GM12864 (cell line): ENCODE measurements around the gene STXBP5L.

Experiments
- DNase-seq: peaks from one replicate; pipeline ENCODE4 v3.0.0-alpha.2; 2011; ENCODE audit warnings: low read depth
- H3K4me3 ChIP-seq: 2 replicates; pipeline ENCODE4 v1.5.1; 2011; ENCODE audit warnings: mild to moderate bottlenecking, low read depth, low read length, control low read depth
- TF ChIP-seq, protein P1 (sequence below): IDR thresholded peaks from 2 replicates; pipeline ENCODE4 v1.5.1; 2011; ENCODE audit warnings: low read depth, mild to moderate bottlenecking, moderate library complexity, low read length, control low read depth, inconsistent platforms; ENCODE audit errors: missing control alignments

STXBP5L gene

DNA sequence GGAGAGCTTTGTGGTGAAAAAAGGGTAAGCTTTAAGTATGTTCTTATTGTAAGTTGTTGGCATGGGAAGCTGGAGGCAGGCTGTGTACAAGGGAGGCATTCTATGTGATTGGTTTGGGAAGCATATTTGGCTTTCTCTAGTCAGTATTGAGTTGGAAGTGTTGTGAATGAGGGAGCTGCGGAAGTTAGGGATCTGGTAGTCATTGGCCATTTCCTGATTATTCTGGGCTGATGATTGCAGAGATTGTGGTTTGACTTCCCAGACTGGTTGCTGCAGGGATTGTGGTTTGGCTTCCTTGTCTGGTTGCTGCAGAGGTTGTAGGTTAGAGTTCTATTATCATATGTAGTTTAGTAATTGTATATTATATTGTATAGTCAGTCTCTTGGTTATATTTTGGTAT lies 21.0 kb downstream of the STXBP5L start:
- no peak overlapping the region for H3K4me3 ChIP-seq
- TF ChIP-seq, protein P1, sequence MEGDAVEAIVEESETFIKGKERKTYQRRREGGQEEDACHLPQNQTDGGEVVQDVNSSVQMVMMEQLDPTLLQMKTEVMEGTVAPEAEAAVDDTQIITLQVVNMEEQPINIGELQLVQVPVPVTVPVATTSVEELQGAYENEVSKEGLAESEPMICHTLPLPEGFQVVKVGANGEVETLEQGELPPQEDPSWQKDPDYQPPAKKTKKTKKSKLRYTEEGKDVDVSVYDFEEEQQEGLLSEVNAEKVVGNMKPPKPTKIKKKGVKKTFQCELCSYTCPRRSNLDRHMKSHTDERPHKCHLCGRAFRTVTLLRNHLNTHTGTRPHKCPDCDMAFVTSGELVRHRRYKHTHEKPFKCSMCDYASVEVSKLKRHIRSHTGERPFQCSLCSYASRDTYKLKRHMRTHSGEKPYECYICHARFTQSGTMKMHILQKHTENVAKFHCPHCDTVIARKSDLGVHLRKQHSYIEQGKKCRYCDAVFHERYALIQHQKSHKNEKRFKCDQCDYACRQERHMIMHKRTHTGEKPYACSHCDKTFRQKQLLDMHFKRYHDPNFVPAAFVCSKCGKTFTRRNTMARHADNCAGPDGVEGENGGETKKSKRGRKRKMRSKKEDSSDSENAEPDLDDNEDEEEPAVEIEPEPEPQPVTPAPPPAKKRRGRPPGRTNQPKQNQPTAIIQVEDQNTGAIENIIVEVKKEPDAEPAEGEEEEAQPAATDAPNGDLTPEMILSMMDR = no peak
- DNase-seq = no peak

DNA sequence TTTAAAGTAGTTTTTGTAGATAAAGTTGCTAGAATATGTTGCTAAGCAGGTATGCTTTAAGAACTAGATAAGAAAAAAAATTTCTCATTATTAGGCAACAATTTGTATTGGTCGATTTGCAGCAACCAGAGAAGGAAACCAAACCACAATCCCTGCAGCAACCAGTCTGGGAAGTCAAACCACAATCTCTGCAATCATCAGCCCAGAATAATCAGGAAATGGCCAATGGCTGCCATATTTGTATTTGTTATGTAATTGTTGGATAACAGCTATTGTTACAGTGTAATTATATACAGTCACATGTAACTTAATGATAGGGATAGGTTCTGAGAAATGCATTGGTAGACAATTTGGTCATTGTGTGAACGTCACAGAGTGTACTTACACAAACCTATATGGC lies 23.6 kb downstream of the STXBP5L start:
- no peak for DNase-seq
- TF ChIP-seq, protein P1 = no peak

DNA sequence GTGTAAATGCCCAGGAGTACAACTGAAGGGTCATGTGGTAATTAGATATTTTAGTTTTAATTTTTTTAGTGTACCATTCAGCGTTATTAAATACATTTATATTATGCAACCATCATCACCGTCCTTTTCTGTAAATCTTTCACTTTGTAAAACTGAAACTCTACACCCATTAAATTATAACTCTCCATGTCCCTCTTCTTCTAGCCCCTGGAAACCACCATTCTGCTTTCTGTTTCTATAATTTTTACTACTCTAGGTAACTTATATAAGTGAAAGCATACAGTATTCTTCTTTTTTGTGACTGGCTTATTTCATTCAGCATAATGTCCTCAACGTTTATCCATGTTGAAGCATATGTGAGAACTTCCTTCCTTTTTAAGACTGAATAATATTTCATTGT lies 48.1 kb downstream of the STXBP5L start:
- TF ChIP-seq, protein P1 = no peak
- no peak overlapping the region for H3K4me3 ChIP-seq
- DNase-seq = no peak

More for the DNA sequence above, 23.6 kb downstream of the STXBP5L start:
- H3K4me3 ChIP-seq = no peak overlapping the region

DNA sequence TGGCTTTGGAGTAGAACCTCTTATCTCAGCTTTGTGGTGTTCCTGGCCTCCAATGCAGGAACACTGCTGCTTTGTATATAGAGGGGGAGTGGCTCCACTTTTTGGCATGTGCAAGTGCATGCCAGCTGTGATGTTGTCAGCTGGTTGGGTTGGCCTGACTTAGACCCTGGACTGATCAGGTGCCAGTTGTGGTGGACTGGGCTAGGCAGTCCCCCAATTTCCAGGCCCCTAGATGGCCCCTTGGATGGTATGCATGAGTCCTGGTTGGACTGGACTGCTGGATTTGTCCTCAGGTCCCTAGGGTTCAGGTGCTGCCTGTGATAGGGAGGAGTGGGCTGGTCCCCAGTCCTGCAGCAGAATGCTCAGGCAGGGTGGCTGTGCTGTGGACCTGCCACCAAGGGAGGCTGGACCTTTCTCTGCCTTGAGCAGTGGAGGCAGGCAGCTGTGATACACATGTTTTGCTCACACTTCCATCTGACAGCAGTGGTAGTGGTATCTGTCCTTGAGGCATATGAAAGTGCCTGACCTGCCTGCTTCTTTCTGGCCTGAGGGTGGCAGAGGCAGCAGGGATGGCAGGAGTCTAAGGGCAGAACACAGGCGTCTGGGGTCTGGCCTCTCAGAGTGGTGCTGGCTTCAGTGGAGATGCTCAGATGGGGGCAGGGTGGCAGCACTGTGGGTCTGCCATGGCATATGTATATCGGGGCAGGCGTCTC lies 74.8 kb downstream of the STXBP5L start:
- TF ChIP-seq, protein P1 = no peak
- no peak for DNase-seq
- no peak overlapping the region for H3K4me3 ChIP-seq

DNA sequence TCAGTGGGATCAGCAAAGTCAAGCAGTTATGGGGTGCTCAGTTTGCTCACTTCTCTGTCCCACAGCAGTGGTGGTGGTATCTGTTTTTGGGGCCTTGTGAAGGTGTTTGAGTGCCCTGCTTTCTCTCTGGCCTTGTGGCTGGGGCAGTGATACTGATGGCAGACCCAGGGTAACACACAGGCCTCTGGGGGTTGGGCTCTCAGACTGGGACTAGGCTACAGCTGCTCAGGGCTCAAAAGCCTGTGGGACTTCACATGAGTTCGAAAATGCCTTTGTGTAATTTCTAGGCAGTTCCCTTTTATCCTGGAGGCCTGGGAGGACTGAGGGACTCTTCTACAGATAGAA lies 75.3 kb downstream of the STXBP5L start:
- DNase-seq = no peak
- no peak overlapping the region for H3K4me3 ChIP-seq
- TF ChIP-seq, protein P1 = no peak

DNA sequence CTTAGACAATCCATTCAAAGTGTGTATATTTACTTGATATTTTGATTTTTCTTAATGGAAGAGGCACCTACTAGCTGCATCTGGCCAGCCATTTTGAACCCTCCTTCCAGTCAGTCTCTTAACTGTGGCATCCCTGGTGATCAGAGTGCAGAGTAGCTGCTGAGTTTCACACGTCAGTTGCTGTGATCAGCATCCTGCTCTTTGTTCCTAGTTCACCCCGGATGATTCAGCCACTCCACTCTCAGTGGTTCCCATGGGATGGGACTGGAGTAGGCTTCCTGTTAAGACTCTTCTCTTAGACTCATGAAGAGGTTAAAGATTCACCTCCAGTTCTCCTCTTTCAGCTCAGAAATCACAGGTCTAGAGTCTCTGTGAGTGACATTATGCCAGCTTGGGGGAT lies 75.8 kb downstream of the STXBP5L start:
- DNase-seq = no peak
- TF ChIP-seq, protein P1 = no peak
- no peak overlapping the region for H3K4me3 ChIP-seq

DNA sequence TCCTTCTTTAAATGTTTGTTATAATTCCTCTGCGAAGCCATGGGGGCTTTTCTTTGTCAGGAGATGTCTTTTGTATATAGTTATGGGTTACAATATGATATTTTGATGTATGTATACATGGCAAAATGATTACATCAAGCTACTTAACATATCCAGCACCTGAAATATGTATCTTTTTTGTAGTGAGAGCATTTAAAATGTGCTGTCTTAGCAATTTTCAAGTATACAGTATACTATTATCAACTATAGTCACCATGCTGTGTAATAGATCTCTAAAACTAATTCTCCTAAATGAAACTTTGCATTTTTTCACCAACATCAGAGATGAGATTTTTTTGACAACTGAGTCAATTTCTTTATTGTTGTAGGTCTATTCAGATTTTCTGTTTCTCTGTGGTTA lies 77.2 kb downstream of the STXBP5L start:
- DNase-seq = no peak
- no peak overlapping the region for H3K4me3 ChIP-seq
- TF ChIP-seq, protein P1 = no peak
